Astrocyte (in vitro differentiated cells and primary cell): ENCODE data around the gene ABTB2. TPM values are rescaled to one million over a fixed set of nuclear protein-coding genes. Genes with fewer than 3 reads are reported as not detected.

ENCODE experiments used
- DNase-seq: peaks from one replicate; pipeline ENCODE4 v3.0.0-alpha.2; 2010; ENCODE audit warnings: low read depth
- FAIRE-seq: peaks from 2 replicates; lab custom pipeline; 2011; peaks lifted over from hg19 to GRCh38; lab: Jason Lieb, UNC
- H2AFZ ChIP-seq: 2 replicates; pipeline ENCODE4 v1.6.0; 2012; ENCODE audit warnings: low read depth, low read length, inconsistent platforms
- H3K27ac ChIP-seq: 2 replicates; pipeline ENCODE4 v1.5.1; 2011; ENCODE audit warnings: low read depth, low read length, inconsistent platforms
- H3K27me3 ChIP-seq: 2 replicates; pipeline ENCODE4 v1.6.0; 2011; ENCODE audit warnings: low read length, inconsistent platforms; ENCODE audit not compliant: insufficient read depth
- H3K36me3 ChIP-seq: 2 replicates; pipeline ENCODE4 v1.5.1; 2011; ENCODE audit warnings: low read length, inconsistent platforms; ENCODE audit not compliant: insufficient read depth
- H3K4me1 ChIP-seq: 2 replicates; pipeline ENCODE4 v1.5.1; 2011; ENCODE audit warnings: low read length, inconsistent platforms; ENCODE audit not compliant: insufficient read depth
- H3K4me2 ChIP-seq: 2 replicates; pipeline ENCODE4 v1.6.0; 2012; ENCODE audit warnings: low read length, inconsistent platforms
- H3K4me3 ChIP-seq: 2 replicates; pipeline ENCODE4 v1.5.1; 2011; ENCODE audit warnings: low read depth, mild to moderate bottlenecking, low read length, inconsistent platforms; ENCODE audit not compliant: insufficient read depth
- H3K79me2 ChIP-seq: 2 replicates; pipeline ENCODE4 v1.6.0; 2012; ENCODE audit warnings: mild to moderate bottlenecking, low read length, inconsistent platforms; ENCODE audit not compliant: insufficient read depth
- H3K9ac ChIP-seq: 2 replicates; pipeline ENCODE4 v1.6.0; 2012; ENCODE audit warnings: mild to moderate bottlenecking, low read length, inconsistent platforms
- H3K9me3 ChIP-seq: 2 replicates; pipeline ENCODE4 v1.5.1; 2012; ENCODE audit warnings: low read depth, mild to moderate bottlenecking, low read length, inconsistent platforms; ENCODE audit not compliant: insufficient read depth
- H4K20me1 ChIP-seq: 2 replicates; pipeline ENCODE4 v1.6.0; 2012; ENCODE audit warnings: low read length, inconsistent platforms; ENCODE audit not compliant: insufficient read depth
- H3K27ac Mint-ChIP-seq: one replicate; pipeline ENCODE4 v1.8.0; 2021; ENCODE audit warnings: mild to moderate bottlenecking, mixed read lengths; ENCODE audit not compliant: unreplicated experiment
- H3K27me3 Mint-ChIP-seq: one replicate; pipeline ENCODE4 v1.8.0; 2021; ENCODE audit warnings: low read depth, mixed read lengths; ENCODE audit not compliant: unreplicated experiment
- H3K36me3 Mint-ChIP-seq: one replicate; pipeline ENCODE4 v1.8.0; 2021; ENCODE audit warnings: low read depth, mixed read lengths; ENCODE audit not compliant: unreplicated experiment
- H3K4me1 Mint-ChIP-seq: one replicate; pipeline ENCODE4 v1.8.0; 2021; ENCODE audit warnings: low read depth, mixed read lengths; ENCODE audit not compliant: unreplicated experiment
- H3K4me3 Mint-ChIP-seq: one replicate; pipeline ENCODE4 v1.8.0; 2021; ENCODE audit warnings: mild to moderate bottlenecking, moderate library complexity, mixed read lengths; ENCODE audit not compliant: unreplicated experiment
- H3K9me3 Mint-ChIP-seq: one replicate; pipeline ENCODE4 v1.8.0; 2021; ENCODE audit warnings: mild to moderate bottlenecking, mixed read lengths; ENCODE audit not compliant: unreplicated experiment
- CTCF ChIP-seq: IDR thresholded peaks from 2 replicates; pipeline ENCODE4 v1.5.1; 2011; ENCODE audit warnings: low read depth, mild to moderate bottlenecking, inconsistent platforms, low read length, moderate library complexity; ENCODE audit not compliant: insufficient read depth
- EZH2 ChIP-seq: IDR thresholded peaks from 2 replicates; pipeline ENCODE4 v1.6.1; 2012; ENCODE audit warnings: mild to moderate bottlenecking, low read length, inconsistent platforms; ENCODE audit not compliant: insufficient read depth
- total RNA-seq: library from RNA; stranded (reverse); gene quantifications from 2 replicates; pipeline ENCODE4 v1.2.1, GENCODE V29; 2021

The ABTB2 gene
- total RNA-seq, 1 donor from 2014 or later: 14.1 TPM

- H3K4me1 Mint-ChIP-seq: peaks cover 34% of the 10 kb centered on the region
- no peak for TF ChIP-seq CTCF
- no peak for TF ChIP-seq EZH2
- no peak overlapping the region for H3K4me3 Mint-ChIP-seq
Observed at GRCh38 chr11:34190192-34191139, 167.3 kb downstream of the ABTB2 start.

GRCh38 chr11:34189191-34189590, 168.6 kb downstream of the ABTB2 start:
- Histone ChIP-seq H3K79me2 (no peaks in the 10 kb centered on the region), H3K27me3 (peaks cover 3% of the 10 kb centered on the region), H2AFZ (no peak overlapping the region), H3K4me1 (peaks cover 35% of the 10 kb centered on the region), H3K27ac (no peak overlapping the region), H3K9me3 (no peaks in the 10 kb centered on the region), H3K4me3 (no peak overlapping the region), H3K9ac (no peak overlapping the region), H3K36me3 (no peaks in the 10 kb centered on the region), H3K4me2 (no peak overlapping the region), H4K20me1 (peaks cover 11% of the 10 kb centered on the region)
- Mint-ChIP-seq H3K27me3 (no peaks in the 10 kb centered on the region), H3K4me1 (peaks cover 34% of the 10 kb centered on the region), H3K36me3 (peaks cover 4% of the 10 kb centered on the region), H3K27ac (no peak overlapping the region), H3K9me3 (no peaks in the 10 kb centered on the region), H3K4me3 (no peak overlapping the region)
- no peak for FAIRE-seq
- DNase-seq: no peak
- TF ChIP-seq CTCF: no peak
- no peak for TF ChIP-seq EZH2

More at GRCh38 chr11:34190192-34191139, 167.3 kb downstream of the ABTB2 start:
- Histone ChIP-seq H3K9me3 (no peaks in the 10 kb centered on the region), H3K36me3 (no peaks in the 10 kb centered on the region), H3K4me2 (no peak overlapping the region), H3K4me1 (peaks cover 43% of the 10 kb centered on the region), H2AFZ (no peak overlapping the region), H3K27ac (no peak overlapping the region), H3K4me3 (no peak overlapping the region), H4K20me1 (peaks cover 12% of the 10 kb centered on the region), H3K27me3 (peaks cover 3% of the 10 kb centered on the region), H3K9ac (no peak overlapping the region), H3K79me2 (no peaks in the 10 kb centered on the region)
- Mint-ChIP-seq H3K9me3 (no peaks in the 10 kb centered on the region), H3K27me3 (no peaks in the 10 kb centered on the region), H3K27ac (no peak overlapping the region), H3K36me3 (peaks cover 6% of the 10 kb centered on the region)
- peak; percentile 39 for FAIRE-seq
- DNase-seq: no peak

- DNase-seq (no peak), FAIRE-seq (no peak)
- H3K4me2 ChIP-seq: no peak overlapping the region
- no peak overlapping the region for H3K4me3 ChIP-seq
- H3K9me3 ChIP-seq: no peaks in the 10 kb centered on the region
- Mint-ChIP-seq H3K27ac (no peak overlapping the region), H3K9me3 (no peaks in the 10 kb centered on the region), H3K27me3 (no peaks in the 10 kb centered on the region), H3K36me3 (peaks cover 1% of the 10 kb centered on the region), H3K4me1 (peaks cover 27% of the 10 kb centered on the region), H3K4me3 (no peak overlapping the region)
- peaks cover 3% of the 10 kb centered on the region for H3K27me3 ChIP-seq
- no peaks in the 10 kb centered on the region for H3K79me2 ChIP-seq
- no peak for TF ChIP-seq CTCF
- TF ChIP-seq EZH2: no peak
- H2AFZ ChIP-seq: no peak overlapping the region
- no peaks in the 10 kb centered on the region for H3K36me3 ChIP-seq
- no peak overlapping the region for H3K9ac ChIP-seq
- H3K4me1 ChIP-seq: peaks cover 26% of the 10 kb centered on the region
- H3K27ac ChIP-seq: no peak overlapping the region
- peaks cover 5% of the 10 kb centered on the region for H4K20me1 ChIP-seq
Observed at GRCh38 chr11:34188181-34188580, 169.6 kb downstream of the ABTB2 start.
